GM12878 (cell line): Measurements from ENCODE around the gene CALN1. TPM values are rescaled to one million over a fixed set of nuclear protein-coding genes. Genes with fewer than 3 reads are reported as not detected.

ENCODE experiments used
- ATAC-seq: fragments of 200-7000 bp; cut with Tn5 transposase; 3 replicates; pipeline ENCODE4 v1.9.1; 2020; ENCODE audit warnings: mild to moderate bottlenecking, moderate library complexity
- BruUV-seq: library from RNA; stranded (reverse); fragments of 400-500 nt; replicated peaks from 2 replicates; lab custom pipeline; 2021; lab: Mats Ljungman, UMichigan
- CTCF ChIA-PET: fragments of 300-600 bp; sonication (Branson Sonifier 250); formaldehyde crosslinking; extraction: SDS; loops from one replicate; lab custom pipeline; 2021; ENCODE audit warnings: inconsistent platforms; lab: Yijun Ruan, JAX
- POLR2A ChIA-PET: fragments of 350-600 bp; formaldehyde crosslinking; extraction: SDS; loops from one replicate; lab custom pipeline; 2021; ENCODE audit warnings: inconsistent platforms; lab: Charles Lee
- RAD21 ChIA-PET: fragments of 300-600 bp; sonication (Branson Sonifier 250); formaldehyde crosslinking; loops from one replicate; lab custom pipeline; 2023; ENCODE audit warnings: antibody characterized with exemption; ENCODE audit not compliant: unreplicated experiment; lab: Charles Lee
- SMC1A ChIA-PET: fragments of 300-600 bp; sonication (Branson Sonifier 250); formaldehyde crosslinking; loops from one replicate; lab custom pipeline; 2023; ENCODE audit not compliant: unreplicated experiment, uncharacterized antibody; lab: Charles Lee
- DNase-seq: peaks from one replicate; pipeline ENCODE4 v3.0.0-alpha.2; 2011; ENCODE audit warnings: low read depth, low spot score
- FAIRE-seq: peaks from 3 replicates; lab custom pipeline; 2011; peaks lifted over from hg19 to GRCh38; lab: Jason Lieb, UNC
- H2AFZ ChIP-seq: 2 replicates; pipeline ENCODE4 v1.6.0; 2011; ENCODE audit warnings: low read depth, low read length, control low read depth; ENCODE audit not compliant: control insufficient read depth
- H3K27ac ChIP-seq: 2 replicates; pipeline ENCODE4 v1.5.1; 2011; ENCODE audit warnings: control low read depth; ENCODE audit not compliant: control insufficient read depth, insufficient read depth
- H3K27me3 ChIP-seq, 2 experiments: replicated peaks in 1 of 2; 2 replicates each; pipeline versions ENCODE4 v1.6.0 to v1.6.1; 2011; ENCODE audit warnings: low read length in 1 of 2; ENCODE audit not compliant: control insufficient read depth in 2 of 2, insufficient read depth in 2 of 2
- H3K36me3 ChIP-seq, 2 experiments: 2 replicates each; pipeline ENCODE4 v1.5.1; 2011; ENCODE audit warnings: low read length in 1 of 2; ENCODE audit not compliant: control insufficient read depth in 2 of 2, insufficient read depth in 2 of 2
- H3K4me1 ChIP-seq: 2 replicates; pipeline ENCODE4 v1.6.1; 2011; ENCODE audit warnings: mild to moderate bottlenecking, low read length, moderate library complexity, mixed read lengths; ENCODE audit not compliant: control insufficient read depth, insufficient read depth
- H3K4me2 ChIP-seq: 2 replicates; pipeline ENCODE4 v1.6.0; 2011; ENCODE audit warnings: control low read depth; ENCODE audit not compliant: control insufficient read depth, insufficient read depth
- H3K4me3 ChIP-seq: fragments of 200-600 bp; sonication (generic); 2 replicates; pipeline ENCODE4 v1.5.1; 2016
- H3K79me2 ChIP-seq: 2 replicates; pipeline ENCODE4 v1.6.0; 2011; ENCODE audit warnings: low read length; ENCODE audit not compliant: control insufficient read depth, insufficient read depth
- H3K9ac ChIP-seq: 2 replicates; pipeline ENCODE4 v1.8.0; 2011; ENCODE audit warnings: low read length, control low read depth, mixed read lengths; ENCODE audit not compliant: control insufficient read depth, insufficient read depth
- H3K9me3 ChIP-seq: replicated peaks from 3 replicates; pipeline ENCODE4 v1.5.1; 2011; ENCODE audit warnings: mild to moderate bottlenecking, low read length; ENCODE audit not compliant: control insufficient read depth, insufficient read depth
- H4K20me1 ChIP-seq: 2 replicates; pipeline ENCODE4 v1.6.0; 2011; ENCODE audit not compliant: control insufficient read depth, insufficient read depth
- ASH2L ChIP-seq: fragments of 300-600, 200-600 bp; sonication (generic); IDR thresholded peaks from 2 replicates; pipeline ENCODE4 v1.6.1; 2017; ENCODE audit warnings: low read depth, mild to moderate bottlenecking, borderline replicate concordance
- BACH1 ChIP-seq: fragments of 450-650 bp; IDR thresholded peaks from 2 replicates; pipeline ENCODE4 v1.6.1; 2017; ENCODE audit warnings: mild to moderate bottlenecking, borderline replicate concordance
- BCL11A ChIP-seq: IDR thresholded peaks from 2 replicates; pipeline ENCODE4 v1.6.1; 2011; ENCODE audit warnings: low read depth, low read length
- BMI1 ChIP-seq: fragments of 450-650 bp; IDR thresholded peaks from 2 replicates; pipeline ENCODE4 v1.6.1; 2016; ENCODE audit warnings: mild to moderate bottlenecking, moderate library complexity, borderline replicate concordance
- CHD1 ChIP-seq: IDR thresholded peaks from 2 replicates; pipeline ENCODE4 v1.6.1; 2012; ENCODE audit warnings: low read depth, low read length, improper control_type of control experiment
- DPF2 ChIP-seq: fragments of 450-650 bp; IDR thresholded peaks from 2 replicates; pipeline ENCODE4 v1.6.1; 2017; ENCODE audit warnings: mild to moderate bottlenecking
- EP300 ChIP-seq, 2 experiments: fragments of 150-350 bp in 1 of 2; IDR thresholded peaks; 2 replicates each; pipeline ENCODE4 v1.6.1; 2011 to 2012; ENCODE audit warnings: low read depth in 2 of 2, low read length in 2 of 2, borderline replicate concordance in 1 of 2, improper control_type of control experiment in 1 of 2, inconsistent platforms in 1 of 2; ENCODE audit not compliant: control insufficient read depth in 1 of 2
- IKZF2 ChIP-seq, 2 experiments: fragments of 450-650 bp; IDR thresholded peaks; 2 replicates each; pipeline ENCODE4 v1.6.1; 2017; ENCODE audit warnings: mild to moderate bottlenecking in 2 of 2, moderate library complexity in 2 of 2
- JUNB ChIP-seq: IDR thresholded peaks from 2 replicates; pipeline ENCODE4 v1.6.1; 2016; ENCODE audit warnings: antibody characterized with exemption, mild to moderate bottlenecking
- KLF5 ChIP-seq: fragments of 450-650 bp; IDR thresholded peaks from 2 replicates; pipeline ENCODE4 v1.6.1; 2014; ENCODE audit warnings: mild to moderate bottlenecking; ENCODE audit not compliant: partially characterized antibody
- TCF3 ChIP-seq: IDR thresholded peaks from 2 replicates; pipeline ENCODE4 v1.6.1; 2012; ENCODE audit warnings: low read depth, mild to moderate bottlenecking, low read length, borderline replicate concordance; ENCODE audit not compliant: insufficient read depth
- ZSCAN29 ChIP-seq: fragments of 450-650 bp; IDR thresholded peaks from 2 replicates; pipeline ENCODE4 v1.6.1; 2017; ENCODE audit warnings: mild to moderate bottlenecking, moderate library complexity
- whole genome bisulfite sequencing: methylation state at CpG from one replicate; pipeline ENCODE4 v1.1.6; 2016; ENCODE audit warnings: low lambda C conversion rate; ENCODE audit not compliant: insufficient replicate concordance, insufficient coverage; ENCODE audit errors: missing lambda C conversion rate; 5-methylcytosine and 5-hydroxymethylcytosine counted together
- in situ Hi-C: fragments of 300-500 bp; cut with MboI; formaldehyde crosslinking; loops from 9 replicates; pipeline ENCODE4 v1.14.3; 2018; ENCODE audit warnings: mixed read lengths
- intact Hi-C: fragments of 100-400 bp; cut with micrococcal nuclease; formaldehyde crosslinking; loops from one replicate; pipeline ENCODE4 v1.14.2; 2022; ENCODE audit not compliant: unreplicated experiment
- polyA plus RNA-seq, 11 experiments: library from polyadenylated mRNA; depleted of rRNA in 4 of 11; unstranded in 6 of 11; stranded (reverse) in 5 of 11; fragments of >200 nt; fragmentation: Nextera tagmentation in 4 of 11; fragmentation: Illumina TruSeq in 1 of 11; extraction: Ambion mirVana in 4 of 11; extraction: Trizol in 1 of 11; gene quantifications; 1 replicate in 1 of 11; 2 replicates in 10 of 11; pipeline versions ENCODE4 v1.2.1 to v1.2.3, GENCODE V29; 2011 to 2016; ENCODE audit warnings: inconsistent platforms in 2 of 11, missing spikeins in 2 of 11, low read depth in 1 of 11
- total RNA-seq, 4 experiments: library from RNA; depleted of rRNA in 3 of 4; stranded (reverse); fragments of >200 nt in 3 of 4; fragmentation: Illumina TruSeq in 1 of 4; extraction: Trizol in 1 of 4; gene quantifications; 2 replicates each; pipeline versions ENCODE4 v1.2.1 to v1.2.3, GENCODE V29; 2013 to 2021
- TF ChIP-seq, protein P1 (sequence below): fragments of 450-650 bp; IDR thresholded peaks from 2 replicates; pipeline ENCODE4 v1.6.1; 2018; ENCODE audit warnings: borderline replicate concordance, mild to moderate bottlenecking; ENCODE audit not compliant: partially characterized antibody
- TF ChIP-seq, protein P2 (sequence below): fragments of 450-650 bp; IDR thresholded peaks from 2 replicates; pipeline ENCODE4 v1.6.1; 2017; ENCODE audit warnings: mild to moderate bottlenecking
- TF ChIP-seq, protein P3 (sequence below): fragments of 450-650 bp; IDR thresholded peaks from 2 replicates; pipeline ENCODE4 v1.6.1; 2017; ENCODE audit warnings: borderline replicate concordance
- TF ChIP-seq, protein P4 (sequence below): fragments of 450-650 bp; formaldehyde crosslinking; IDR thresholded peaks from 2 replicates; pipeline ENCODE4 v1.4.0; 2022; ENCODE audit warnings: mild to moderate bottlenecking, moderate library complexity

Gene CALN1
- total and polyA plus RNA-seq, 10 of the 15 experiments (the other 5 are each of a cell fraction or from before 2014, with no cell fraction given), result 0.48 to 15.3 (median 1.6) TPM

DNA sequence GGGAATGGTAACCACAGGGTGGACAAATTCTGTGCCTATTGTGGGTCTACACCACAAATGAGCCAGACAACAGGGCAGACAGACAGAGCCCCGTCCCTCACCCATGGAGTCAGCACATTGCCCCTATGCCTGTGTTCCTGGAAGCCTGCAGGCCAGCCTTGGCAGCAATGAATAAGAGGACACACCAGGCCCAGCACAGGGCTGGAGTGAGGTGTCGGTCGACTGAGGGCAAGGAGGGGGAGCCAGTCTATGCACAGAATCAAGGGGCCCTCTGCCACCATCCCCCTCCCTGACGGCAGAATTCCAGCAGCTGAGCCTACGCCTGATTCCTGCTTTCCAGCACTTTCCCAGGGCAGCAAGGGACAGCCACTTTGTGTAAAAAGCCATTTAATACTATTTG, 98.2 kb downstream of the CALN1 start:
- no peaks in the 10 kb centered on the region for H3K4me1 ChIP-seq
- H3K9ac ChIP-seq, result no peak overlapping the region
- no peak overlapping the region for H3K27ac ChIP-seq
- no TSS peak for BruUV-seq
- CTCF ChIA-PET, result no interaction called here
- H3K4me2 ChIP-seq, result no peak overlapping the region
- H2AFZ ChIP-seq, result no peak overlapping the region
- H3K36me3 ChIP-seq, result no peaks in the 10 kb centered on the region
- DNase-seq, result no peak
- SMC1A ChIA-PET, result no interaction called here
- H4K20me1 ChIP-seq, result no peaks in the 10 kb centered on the region
- ATAC-seq, result no peak
- FAIRE-seq, result no peak
- RAD21 ChIA-PET, result no interaction called here
- 54% methylated on average over 5 of the region's 5 CpGs for WGBS
- POLR2A ChIA-PET, result no interaction called here
- no peaks in the 10 kb centered on the region for H3K9me3 ChIP-seq
- H3K79me2 ChIP-seq, result no peaks in the 10 kb centered on the region
- no peaks in the 10 kb centered on the region for H3K27me3 ChIP-seq
- in situ Hi-C loops (no loop called here), intact Hi-C loops (no loop called here)
- H3K4me3 ChIP-seq, result no peak overlapping the region
- no peak for TF ChIP-seq ZSCAN29
- TF ChIP-seq, protein P1, sequence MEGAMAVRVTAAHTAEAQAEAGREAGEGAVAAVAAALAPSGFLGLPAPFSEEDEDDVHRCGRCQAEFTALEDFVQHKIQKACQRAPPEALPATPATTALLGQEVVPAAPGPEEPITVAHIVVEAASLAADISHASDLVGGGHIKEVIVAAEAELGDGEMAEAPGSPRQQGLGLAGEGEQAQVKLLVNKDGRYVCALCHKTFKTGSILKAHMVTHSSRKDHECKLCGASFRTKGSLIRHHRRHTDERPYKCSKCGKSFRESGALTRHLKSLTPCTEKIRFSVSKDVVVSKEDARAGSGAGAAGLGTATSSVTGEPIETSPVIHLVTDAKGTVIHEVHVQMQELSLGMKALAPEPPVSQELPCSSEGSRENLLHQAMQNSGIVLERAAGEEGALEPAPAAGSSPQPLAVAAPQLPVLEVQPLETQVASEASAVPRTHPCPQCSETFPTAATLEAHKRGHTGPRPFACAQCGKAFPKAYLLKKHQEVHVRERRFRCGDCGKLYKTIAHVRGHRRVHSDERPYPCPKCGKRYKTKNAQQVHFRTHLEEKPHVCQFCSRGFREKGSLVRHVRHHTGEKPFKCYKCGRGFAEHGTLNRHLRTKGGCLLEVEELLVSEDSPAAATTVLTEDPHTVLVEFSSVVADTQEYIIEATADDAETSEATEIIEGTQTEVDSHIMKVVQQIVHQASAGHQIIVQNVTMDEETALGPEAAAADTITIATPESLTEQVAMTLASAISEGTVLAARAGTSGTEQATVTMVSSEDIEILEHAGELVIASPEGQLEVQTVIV, result no peak
- TF ChIP-seq, protein P2, sequence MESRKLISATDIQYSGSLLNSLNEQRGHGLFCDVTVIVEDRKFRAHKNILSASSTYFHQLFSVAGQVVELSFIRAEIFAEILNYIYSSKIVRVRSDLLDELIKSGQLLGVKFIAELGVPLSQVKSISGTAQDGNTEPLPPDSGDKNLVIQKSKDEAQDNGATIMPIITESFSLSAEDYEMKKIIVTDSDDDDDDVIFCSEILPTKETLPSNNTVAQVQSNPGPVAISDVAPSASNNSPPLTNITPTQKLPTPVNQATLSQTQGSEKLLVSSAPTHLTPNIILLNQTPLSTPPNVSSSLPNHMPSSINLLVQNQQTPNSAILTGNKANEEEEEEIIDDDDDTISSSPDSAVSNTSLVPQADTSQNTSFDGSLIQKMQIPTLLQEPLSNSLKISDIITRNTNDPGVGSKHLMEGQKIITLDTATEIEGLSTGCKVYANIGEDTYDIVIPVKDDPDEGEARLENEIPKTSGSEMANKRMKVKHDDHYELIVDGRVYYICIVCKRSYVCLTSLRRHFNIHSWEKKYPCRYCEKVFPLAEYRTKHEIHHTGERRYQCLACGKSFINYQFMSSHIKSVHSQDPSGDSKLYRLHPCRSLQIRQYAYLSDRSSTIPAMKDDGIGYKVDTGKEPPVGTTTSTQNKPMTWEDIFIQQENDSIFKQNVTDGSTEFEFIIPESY, result no peak
- no peak for TF ChIP-seq EP300 (IDR thresholded peaks at IDR 0.05; ENCODE audit: borderline replicate concordance in 1 of 2, control insufficient read depth in 1 of 2, low read depth in 2 of 2, low read length in 2 of 2)
- TF ChIP-seq BMI1, result no peak
- no peak for TF ChIP-seq CHD1
- TF ChIP-seq ASH2L, result no peak
- no peak for TF ChIP-seq DPF2
- TF ChIP-seq, protein P3, sequence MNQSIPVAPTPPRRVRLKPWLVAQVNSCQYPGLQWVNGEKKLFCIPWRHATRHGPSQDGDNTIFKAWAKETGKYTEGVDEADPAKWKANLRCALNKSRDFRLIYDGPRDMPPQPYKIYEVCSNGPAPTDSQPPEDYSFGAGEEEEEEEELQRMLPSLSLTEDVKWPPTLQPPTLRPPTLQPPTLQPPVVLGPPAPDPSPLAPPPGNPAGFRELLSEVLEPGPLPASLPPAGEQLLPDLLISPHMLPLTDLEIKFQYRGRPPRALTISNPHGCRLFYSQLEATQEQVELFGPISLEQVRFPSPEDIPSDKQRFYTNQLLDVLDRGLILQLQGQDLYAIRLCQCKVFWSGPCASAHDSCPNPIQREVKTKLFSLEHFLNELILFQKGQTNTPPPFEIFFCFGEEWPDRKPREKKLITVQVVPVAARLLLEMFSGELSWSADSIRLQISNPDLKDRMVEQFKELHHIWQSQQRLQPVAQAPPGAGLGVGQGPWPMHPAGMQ, result no peak
- no peak for TF ChIP-seq TCF3
- no peak for TF ChIP-seq KLF5
- TF ChIP-seq IKZF2 (IDR thresholded peaks at IDR 0.05), result no peak
- TF ChIP-seq BACH1, result no peak
- TF ChIP-seq, protein P4, sequence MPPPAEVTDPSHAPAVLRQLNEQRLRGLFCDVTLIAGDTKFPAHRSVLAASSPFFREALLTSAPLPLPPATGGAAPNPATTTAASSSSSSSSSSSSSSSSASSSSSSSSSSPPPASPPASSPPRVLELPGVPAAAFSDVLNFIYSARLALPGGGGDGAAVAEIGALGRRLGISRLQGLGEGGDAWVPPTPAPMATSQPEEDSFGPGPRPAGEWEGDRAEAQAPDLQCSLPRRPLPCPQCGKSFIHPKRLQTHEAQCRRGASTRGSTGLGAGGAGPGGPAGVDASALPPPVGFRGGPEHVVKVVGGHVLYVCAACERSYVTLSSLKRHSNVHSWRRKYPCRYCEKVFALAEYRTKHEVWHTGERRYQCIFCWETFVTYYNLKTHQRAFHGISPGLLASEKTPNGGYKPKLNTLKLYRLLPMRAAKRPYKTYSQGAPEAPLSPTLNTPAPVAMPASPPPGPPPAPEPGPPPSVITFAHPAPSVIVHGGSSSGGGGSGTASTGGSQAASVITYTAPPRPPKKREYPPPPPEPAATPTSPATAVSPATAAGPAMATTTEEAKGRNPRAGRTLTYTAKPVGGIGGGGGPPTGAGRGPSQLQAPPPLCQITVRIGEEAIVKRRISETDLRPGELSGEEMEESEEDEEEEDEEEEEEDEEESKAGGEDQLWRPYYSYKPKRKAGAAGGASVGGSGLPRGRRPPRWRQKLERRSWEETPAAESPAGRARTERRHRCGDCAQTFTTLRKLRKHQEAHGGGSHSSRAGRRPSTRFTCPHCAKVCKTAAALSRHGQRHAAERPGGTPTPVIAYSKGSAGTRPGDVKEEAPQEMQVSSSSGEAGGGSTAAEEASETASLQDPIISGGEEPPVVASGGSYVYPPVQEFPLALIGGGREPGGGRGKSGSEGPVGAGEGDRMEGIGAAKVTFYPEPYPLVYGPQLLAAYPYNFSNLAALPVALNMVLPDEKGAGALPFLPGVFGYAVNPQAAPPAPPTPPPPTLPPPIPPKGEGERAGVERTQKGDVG, result no peak
- no peak for TF ChIP-seq JUNB
- TF ChIP-seq BCL11A, result no peak
